H9 (cell line): ENCODE measurements around the gene HTR5A. TPM values are rescaled to one million over a fixed set of nuclear protein-coding genes. Genes with fewer than 3 reads are reported as not detected.

ENCODE experiments used
- DNase-seq: peaks from one replicate; pipeline ENCODE4 v3.0.0-alpha.2; 2017
- H2AFZ ChIP-seq: one replicate; pipeline ENCODE4 v1.6.1; 2013; ENCODE audit warnings: mild to moderate bottlenecking, low read length, control low read depth, moderate library complexity
- H2AK5ac ChIP-seq: 2 replicates; pipeline ENCODE4 v1.6.1; 2013; ENCODE audit warnings: low read length, control low read depth, mixed read lengths; ENCODE audit not compliant: insufficient read length
- H2BK120ac ChIP-seq: one replicate; pipeline ENCODE4 v1.6.1; 2013; ENCODE audit warnings: low read depth, mild to moderate bottlenecking, low read length, control low read depth, inconsistent platforms; ENCODE audit not compliant: poor library complexity, severe bottlenecking
- H2BK12ac ChIP-seq: 2 replicates; pipeline ENCODE4 v1.6.1; 2013; ENCODE audit warnings: low read length, control low read depth, mixed read lengths, low read depth; ENCODE audit not compliant: insufficient read length
- H2BK15ac ChIP-seq: 2 replicates; pipeline ENCODE4 v1.6.1; 2013; ENCODE audit warnings: low read depth, low read length, control low read depth
- H2BK20ac ChIP-seq: one replicate; pipeline ENCODE4 v1.6.1; 2013; ENCODE audit warnings: low read depth, mild to moderate bottlenecking, low read length, control low read depth, inconsistent platforms; ENCODE audit not compliant: poor library complexity, severe bottlenecking
- H2BK5ac ChIP-seq: 2 replicates; pipeline ENCODE4 v1.6.1; 2013; ENCODE audit warnings: low read length, control low read depth, mixed read lengths; ENCODE audit not compliant: insufficient read length
- H3K14ac ChIP-seq: 2 replicates; pipeline ENCODE4 v1.6.1; 2013; ENCODE audit warnings: low read length, control low read depth; ENCODE audit not compliant: insufficient read depth
- H3K18ac ChIP-seq: 2 replicates; pipeline ENCODE4 v1.6.1; 2013; ENCODE audit warnings: low read depth, mild to moderate bottlenecking, mixed read lengths, low read length, control low read depth; ENCODE audit not compliant: insufficient read length
- H3K23ac ChIP-seq: 2 replicates; pipeline ENCODE4 v1.6.1; 2013; ENCODE audit warnings: low read length, control low read depth, mixed read lengths, low read depth; ENCODE audit not compliant: insufficient read length
- H3K23me2 ChIP-seq: 2 replicates; pipeline ENCODE4 v1.6.1; 2013; ENCODE audit warnings: low read depth, mild to moderate bottlenecking, mixed read lengths, low read length, control low read depth; ENCODE audit not compliant: insufficient read length, poor library complexity, severe bottlenecking
- H3K27ac ChIP-seq: 2 replicates; pipeline ENCODE4 v1.5.1; 2013; ENCODE audit warnings: low read length, control low read depth, mixed read lengths, low read depth; ENCODE audit not compliant: insufficient read length
- H3K27me3 ChIP-seq: 2 replicates; pipeline ENCODE4 v1.6.1; 2013; ENCODE audit warnings: low read length, control low read depth, inconsistent platforms; ENCODE audit not compliant: insufficient read depth
- H3K4ac ChIP-seq: 2 replicates; pipeline ENCODE4 v1.6.1; 2013; ENCODE audit warnings: low read depth, mild to moderate bottlenecking, control low read depth, inconsistent platforms, low read length, moderate library complexity
- H3K4me1 ChIP-seq: 2 replicates; pipeline ENCODE4 v1.6.1; 2013; ENCODE audit warnings: low read length, control low read depth, inconsistent platforms; ENCODE audit not compliant: insufficient read depth
- H3K4me2 ChIP-seq: 2 replicates; pipeline ENCODE4 v1.6.1; 2013; ENCODE audit warnings: low read length, control low read depth, mixed read lengths; ENCODE audit not compliant: insufficient read length, insufficient read depth
- H3K56ac ChIP-seq: 2 replicates; pipeline ENCODE4 v1.6.1; 2013; ENCODE audit warnings: low read depth, mild to moderate bottlenecking, mixed read lengths, low read length, control low read depth; ENCODE audit not compliant: insufficient read length
- H3K79me1 ChIP-seq: 2 replicates; pipeline ENCODE4 v1.6.1; 2013; ENCODE audit warnings: low read depth, mild to moderate bottlenecking, moderate library complexity, low read length, control low read depth, inconsistent platforms; ENCODE audit not compliant: insufficient read depth, poor library complexity, severe bottlenecking
- H3K79me2 ChIP-seq: 2 replicates; pipeline ENCODE4 v1.6.1; 2013; ENCODE audit warnings: low read length, control low read depth, inconsistent platforms; ENCODE audit not compliant: insufficient read depth
- H3K9ac ChIP-seq: 2 replicates; pipeline ENCODE4 v1.6.1; 2013; ENCODE audit warnings: low read length, control low read depth, mixed read lengths; ENCODE audit not compliant: insufficient read length; ENCODE audit errors: extremely low read depth
- H3K9me3 ChIP-seq: one replicate; pipeline ENCODE4 v1.6.1; 2013; ENCODE audit warnings: low read depth, low read length, inconsistent platforms; ENCODE audit not compliant: control insufficient read depth
- H3T11ph ChIP-seq: one replicate; pipeline ENCODE4 v1.6.1; 2013; ENCODE audit warnings: mild to moderate bottlenecking, low read length, control low read depth, inconsistent platforms
- H4K20me1 ChIP-seq: one replicate; pipeline ENCODE4 v1.6.1; 2013; ENCODE audit not compliant: control insufficient read depth, insufficient read length, insufficient read depth
- H4K5ac ChIP-seq: 2 replicates; pipeline ENCODE4 v1.6.1; 2013; ENCODE audit warnings: low read depth, mild to moderate bottlenecking, mixed read lengths, low read length, control low read depth; ENCODE audit not compliant: insufficient read length
- H4K8ac ChIP-seq: replicated peaks from 2 replicates; pipeline ENCODE4 v1.6.1; 2013; ENCODE audit warnings: low read length, control low read depth, mixed read lengths, low read depth; ENCODE audit not compliant: insufficient read length
- H4K91ac ChIP-seq: 2 replicates; pipeline ENCODE4 v1.6.1; 2013; ENCODE audit warnings: low read depth, mild to moderate bottlenecking, moderate library complexity, mixed read lengths, low read length, control low read depth; ENCODE audit not compliant: insufficient read length
- H3K27ac Mint-ChIP-seq, 3 experiments: 2 replicates in 2 of 3; 3 replicates in 1 of 3; pipeline ENCODE4 v1.8.0; 2020 to 2021; ENCODE audit warnings: mixed read lengths in 3 of 3, mild to moderate bottlenecking in 1 of 3, moderate library complexity in 1 of 3
- H3K27me3 Mint-ChIP-seq: 2 replicates; pipeline ENCODE4 v1.8.0; 2021; ENCODE audit warnings: low read depth, mild to moderate bottlenecking, moderate library complexity, mixed read lengths
- H3K36me3 Mint-ChIP-seq, 3 experiments: 2 replicates in 2 of 3; 3 replicates in 1 of 3; pipeline ENCODE4 v1.8.0; 2020 to 2021; ENCODE audit warnings: low read depth in 3 of 3, mixed read lengths in 3 of 3; ENCODE audit not compliant: insufficient read depth in 1 of 3
- H3K4me1 Mint-ChIP-seq, 2 experiments: 2 replicates each; pipeline ENCODE4 v1.8.0; 2020; ENCODE audit warnings: mixed read lengths in 2 of 2
- H3K4me3 Mint-ChIP-seq, 2 experiments: 2 replicates in 1 of 2; 3 replicates in 1 of 2; pipeline ENCODE4 v1.8.0; 2020 to 2021; ENCODE audit warnings: mild to moderate bottlenecking in 2 of 2, mixed read lengths in 2 of 2, moderate library complexity in 1 of 2
- H3K9me3 Mint-ChIP-seq, 2 experiments: 2 replicates in 1 of 2; 3 replicates in 1 of 2; pipeline ENCODE4 v1.8.0; 2020; ENCODE audit warnings: mild to moderate bottlenecking in 2 of 2, mixed read lengths in 2 of 2, moderate library complexity in 1 of 2
- WGBS: extraction: QIAGEN DNeasy Blood & Tissue Kit; methylation state at CpG from one replicate; pipeline ENCODE4 v1.1.7; 2013; ENCODE audit warnings: missing lambda C conversion rate, low lambda C conversion rate, mixed read lengths; ENCODE audit not compliant: insufficient read length; ENCODE audit errors: extremely low coverage; 5-methylcytosine and 5-hydroxymethylcytosine counted together
- total RNA-seq: library from RNA; stranded (reverse); gene quantifications from 2 replicates; pipeline ENCODE4 v1.2.1, GENCODE V29; 2021
- TF ChIP-seq, protein P1 (sequence below): fragments of 200-600 bp; sonication (generic); conservative IDR thresholded peaks from 3 replicates; pipeline ENCODE4 v1.8.0; 2021; ENCODE audit warnings: antibody characterized with exemption, mild to moderate bottlenecking

The HTR5A gene
- total RNA-seq, 1 experiment from 2014 or later = not detected

DNA sequence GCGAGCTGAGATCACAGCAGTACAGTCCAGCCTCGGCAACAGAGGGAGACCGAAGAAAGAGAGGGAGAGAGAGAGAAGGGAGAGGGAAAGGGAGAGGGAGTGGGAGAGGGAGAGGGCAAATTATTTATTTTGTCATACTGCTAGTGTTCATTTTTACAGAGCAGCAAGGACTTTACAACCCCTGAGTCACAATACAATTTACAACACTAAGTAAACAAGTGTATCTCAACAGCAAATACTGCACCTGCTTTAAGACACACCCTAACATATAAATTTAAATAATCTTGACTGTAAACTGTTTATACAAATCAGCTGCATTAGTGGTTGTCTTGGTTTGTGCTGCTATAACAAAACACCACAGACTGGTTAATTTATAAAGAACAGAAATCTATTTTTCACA lies 27.2 kb downstream of the HTR5A start:
- peaks cover 0 to 18% (median 4%) of the 10 kb centered on the region in 3 experiments; a peak in 4 of 7 replicates for H3K36me3 Mint-ChIP-seq
- Histone ChIP-seq H2BK15ac (no peak overlapping the region), H3K4me2 (no peak overlapping the region), H3K4ac (no peak overlapping the region), H3K79me1 (no peaks in the 10 kb centered on the region), H2BK5ac (no peak overlapping the region), H4K8ac (no peak overlapping the region), H3K56ac (no peak overlapping the region), H3K9me3 (no peaks in the 10 kb centered on the region), H2BK20ac (no peak overlapping the region), H3K23ac (no peak overlapping the region), H2BK120ac (no peak overlapping the region), H4K20me1 (no peaks in the 10 kb centered on the region), H4K91ac (no peak overlapping the region), H3K14ac (no peak overlapping the region), H3K27me3 (no peaks in the 10 kb centered on the region; the same call in 1 of the 2 replicates), H4K5ac (no peak overlapping the region), H2AFZ (no peak overlapping the region), H2BK12ac (no peak overlapping the region), H3K79me2 (no peaks in the 10 kb centered on the region), H3T11ph (no peak overlapping the region), H3K23me2 (no peaks in the 10 kb centered on the region), H3K27ac (no peak overlapping the region), H3K18ac (no peak overlapping the region), H3K4me1 (no peaks in the 10 kb centered on the region), H3K9ac (no peak overlapping the region), H2AK5ac (no peak overlapping the region)
- no peak for DNase-seq
- TF ChIP-seq, protein P1, sequence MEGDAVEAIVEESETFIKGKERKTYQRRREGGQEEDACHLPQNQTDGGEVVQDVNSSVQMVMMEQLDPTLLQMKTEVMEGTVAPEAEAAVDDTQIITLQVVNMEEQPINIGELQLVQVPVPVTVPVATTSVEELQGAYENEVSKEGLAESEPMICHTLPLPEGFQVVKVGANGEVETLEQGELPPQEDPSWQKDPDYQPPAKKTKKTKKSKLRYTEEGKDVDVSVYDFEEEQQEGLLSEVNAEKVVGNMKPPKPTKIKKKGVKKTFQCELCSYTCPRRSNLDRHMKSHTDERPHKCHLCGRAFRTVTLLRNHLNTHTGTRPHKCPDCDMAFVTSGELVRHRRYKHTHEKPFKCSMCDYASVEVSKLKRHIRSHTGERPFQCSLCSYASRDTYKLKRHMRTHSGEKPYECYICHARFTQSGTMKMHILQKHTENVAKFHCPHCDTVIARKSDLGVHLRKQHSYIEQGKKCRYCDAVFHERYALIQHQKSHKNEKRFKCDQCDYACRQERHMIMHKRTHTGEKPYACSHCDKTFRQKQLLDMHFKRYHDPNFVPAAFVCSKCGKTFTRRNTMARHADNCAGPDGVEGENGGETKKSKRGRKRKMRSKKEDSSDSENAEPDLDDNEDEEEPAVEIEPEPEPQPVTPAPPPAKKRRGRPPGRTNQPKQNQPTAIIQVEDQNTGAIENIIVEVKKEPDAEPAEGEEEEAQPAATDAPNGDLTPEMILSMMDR = no peak
- H3K27ac Mint-ChIP-seq = no peak overlapping the region
- WGBS = no CpG with 5 or more reads among the region's 3 CpGs
- H3K9me3 Mint-ChIP-seq = peaks cover 19 to 25% of the 10 kb centered on the region in 2 experiments; a peak in 4 of 5 replicates
- no peak overlapping the region for H3K4me3 Mint-ChIP-seq
- no peaks in the 10 kb centered on the region for H3K4me1 Mint-ChIP-seq
- peaks cover 15% of the 10 kb centered on the region for H3K27me3 Mint-ChIP-seq
